Measurements from ENCODE around the gene BACH2.

- TF ChIP-seq TAF1 (IDR thresholded peaks at IDR 0.05; ENCODE audit: low read depth, low read length) (no peak), CTCF (IDR thresholded peaks at IDR 0.05; ENCODE audit: control extremely low read depth in 1 of 3, insufficient read depth in 1 of 3, low read depth in 1 of 3, low read length in 3 of 3) (no peak), EZH2 (IDR thresholded peaks at IDR 0.05; ENCODE audit: low read depth, low read length, severe bottlenecking) (no peak), RAD21 (IDR thresholded peaks at IDR 0.05 in 1 of 2, conservative IDR thresholded peaks at IDR 0.05 in 1 of 2; ENCODE audit: low read depth in 2 of 2, low read length in 2 of 2) (no peak), EP300 (IDR thresholded peaks at IDR 0.05; ENCODE audit: borderline replicate concordance in 1 of 2, low read depth in 2 of 2, low read length in 2 of 2) (no peak), SRF (IDR thresholded peaks at IDR 0.05; ENCODE audit: low read depth, low read length) (no peak), YY1 (IDR thresholded peaks at IDR 0.05; ENCODE audit: low read depth, low read length) (no peak), ATF2 (IDR thresholded peaks at IDR 0.05; ENCODE audit: low read length) (no peak), POLR2A (IDR thresholded peaks at IDR 0.05; ENCODE audit: control extremely low read depth in 1 of 2, low read depth in 2 of 2, low read length in 2 of 2) (no peak), JUN (IDR thresholded peaks at IDR 0.05; ENCODE audit: low read depth, low read length) (no peak), HDAC2 (IDR thresholded peaks at IDR 0.05; ENCODE audit: borderline replicate concordance in 1 of 2, low read depth in 2 of 2, low read length in 2 of 2) (no peak)
Measured at GRCh38 chr6:90144928-90145555, 151.6 kb downstream of the BACH2 start.
